H9 (cell line): ENCODE results near the gene DENND1A. TPM values are rescaled to one million over a fixed set of nuclear protein-coding genes. Genes with fewer than 3 reads are reported as not detected.

Source experiments
- DNase-seq: peaks from one replicate; pipeline ENCODE4 v3.0.0-alpha.2; 2017
- H2AFZ ChIP-seq: one replicate; pipeline ENCODE4 v1.6.1; 2013; ENCODE audit warnings: mild to moderate bottlenecking, low read length, control low read depth, moderate library complexity
- H2AK5ac ChIP-seq: 2 replicates; pipeline ENCODE4 v1.6.1; 2013; ENCODE audit warnings: low read length, control low read depth, mixed read lengths; ENCODE audit not compliant: insufficient read length
- H2BK120ac ChIP-seq: one replicate; pipeline ENCODE4 v1.6.1; 2013; ENCODE audit warnings: low read depth, mild to moderate bottlenecking, low read length, control low read depth, inconsistent platforms; ENCODE audit not compliant: poor library complexity, severe bottlenecking
- H2BK12ac ChIP-seq: 2 replicates; pipeline ENCODE4 v1.6.1; 2013; ENCODE audit warnings: low read length, control low read depth, mixed read lengths, low read depth; ENCODE audit not compliant: insufficient read length
- H2BK15ac ChIP-seq: 2 replicates; pipeline ENCODE4 v1.6.1; 2013; ENCODE audit warnings: low read depth, low read length, control low read depth
- H2BK20ac ChIP-seq: one replicate; pipeline ENCODE4 v1.6.1; 2013; ENCODE audit warnings: low read depth, mild to moderate bottlenecking, low read length, control low read depth, inconsistent platforms; ENCODE audit not compliant: poor library complexity, severe bottlenecking
- H2BK5ac ChIP-seq: 2 replicates; pipeline ENCODE4 v1.6.1; 2013; ENCODE audit warnings: low read length, control low read depth, mixed read lengths; ENCODE audit not compliant: insufficient read length
- H3K14ac ChIP-seq: 2 replicates; pipeline ENCODE4 v1.6.1; 2013; ENCODE audit warnings: low read length, control low read depth; ENCODE audit not compliant: insufficient read depth
- H3K18ac ChIP-seq: 2 replicates; pipeline ENCODE4 v1.6.1; 2013; ENCODE audit warnings: low read depth, mild to moderate bottlenecking, mixed read lengths, low read length, control low read depth; ENCODE audit not compliant: insufficient read length
- H3K23ac ChIP-seq: 2 replicates; pipeline ENCODE4 v1.6.1; 2013; ENCODE audit warnings: low read length, control low read depth, mixed read lengths, low read depth; ENCODE audit not compliant: insufficient read length
- H3K23me2 ChIP-seq: 2 replicates; pipeline ENCODE4 v1.6.1; 2013; ENCODE audit warnings: low read depth, mild to moderate bottlenecking, mixed read lengths, low read length, control low read depth; ENCODE audit not compliant: insufficient read length, poor library complexity, severe bottlenecking
- H3K27ac ChIP-seq: 2 replicates; pipeline ENCODE4 v1.5.1; 2013; ENCODE audit warnings: low read length, control low read depth, mixed read lengths, low read depth; ENCODE audit not compliant: insufficient read length
- H3K27me3 ChIP-seq: 2 replicates; pipeline ENCODE4 v1.6.1; 2013; ENCODE audit warnings: low read length, control low read depth, inconsistent platforms; ENCODE audit not compliant: insufficient read depth
- H3K4ac ChIP-seq: 2 replicates; pipeline ENCODE4 v1.6.1; 2013; ENCODE audit warnings: low read depth, mild to moderate bottlenecking, control low read depth, inconsistent platforms, low read length, moderate library complexity
- H3K4me1 ChIP-seq: 2 replicates; pipeline ENCODE4 v1.6.1; 2013; ENCODE audit warnings: low read length, control low read depth, inconsistent platforms; ENCODE audit not compliant: insufficient read depth
- H3K4me2 ChIP-seq: 2 replicates; pipeline ENCODE4 v1.6.1; 2013; ENCODE audit warnings: low read length, control low read depth, mixed read lengths; ENCODE audit not compliant: insufficient read length, insufficient read depth
- H3K56ac ChIP-seq: 2 replicates; pipeline ENCODE4 v1.6.1; 2013; ENCODE audit warnings: low read depth, mild to moderate bottlenecking, mixed read lengths, low read length, control low read depth; ENCODE audit not compliant: insufficient read length
- H3K79me1 ChIP-seq: 2 replicates; pipeline ENCODE4 v1.6.1; 2013; ENCODE audit warnings: low read depth, mild to moderate bottlenecking, moderate library complexity, low read length, control low read depth, inconsistent platforms; ENCODE audit not compliant: insufficient read depth, poor library complexity, severe bottlenecking
- H3K79me2 ChIP-seq: 2 replicates; pipeline ENCODE4 v1.6.1; 2013; ENCODE audit warnings: low read length, control low read depth, inconsistent platforms; ENCODE audit not compliant: insufficient read depth
- H3K9ac ChIP-seq: 2 replicates; pipeline ENCODE4 v1.6.1; 2013; ENCODE audit warnings: low read length, control low read depth, mixed read lengths; ENCODE audit not compliant: insufficient read length; ENCODE audit errors: extremely low read depth
- H3K9me3 ChIP-seq: one replicate; pipeline ENCODE4 v1.6.1; 2013; ENCODE audit warnings: low read depth, low read length, inconsistent platforms; ENCODE audit not compliant: control insufficient read depth
- H3T11ph ChIP-seq: one replicate; pipeline ENCODE4 v1.6.1; 2013; ENCODE audit warnings: mild to moderate bottlenecking, low read length, control low read depth, inconsistent platforms
- H4K20me1 ChIP-seq: one replicate; pipeline ENCODE4 v1.6.1; 2013; ENCODE audit not compliant: control insufficient read depth, insufficient read length, insufficient read depth
- H4K5ac ChIP-seq: 2 replicates; pipeline ENCODE4 v1.6.1; 2013; ENCODE audit warnings: low read depth, mild to moderate bottlenecking, mixed read lengths, low read length, control low read depth; ENCODE audit not compliant: insufficient read length
- H4K8ac ChIP-seq: replicated peaks from 2 replicates; pipeline ENCODE4 v1.6.1; 2013; ENCODE audit warnings: low read length, control low read depth, mixed read lengths, low read depth; ENCODE audit not compliant: insufficient read length
- H4K91ac ChIP-seq: 2 replicates; pipeline ENCODE4 v1.6.1; 2013; ENCODE audit warnings: low read depth, mild to moderate bottlenecking, moderate library complexity, mixed read lengths, low read length, control low read depth; ENCODE audit not compliant: insufficient read length
- H3K27ac Mint-ChIP-seq, 3 experiments: 2 replicates in 2 of 3; 3 replicates in 1 of 3; pipeline ENCODE4 v1.8.0; 2020 to 2021; ENCODE audit warnings: mixed read lengths in 3 of 3, mild to moderate bottlenecking in 1 of 3, moderate library complexity in 1 of 3
- H3K27me3 Mint-ChIP-seq: 2 replicates; pipeline ENCODE4 v1.8.0; 2021; ENCODE audit warnings: low read depth, mild to moderate bottlenecking, moderate library complexity, mixed read lengths
- H3K36me3 Mint-ChIP-seq, 3 experiments: 2 replicates in 2 of 3; 3 replicates in 1 of 3; pipeline ENCODE4 v1.8.0; 2020 to 2021; ENCODE audit warnings: low read depth in 3 of 3, mixed read lengths in 3 of 3; ENCODE audit not compliant: insufficient read depth in 1 of 3
- H3K4me1 Mint-ChIP-seq, 2 experiments: 2 replicates each; pipeline ENCODE4 v1.8.0; 2020; ENCODE audit warnings: mixed read lengths in 2 of 2
- H3K4me3 Mint-ChIP-seq, 2 experiments: 2 replicates in 1 of 2; 3 replicates in 1 of 2; pipeline ENCODE4 v1.8.0; 2020 to 2021; ENCODE audit warnings: mild to moderate bottlenecking in 2 of 2, mixed read lengths in 2 of 2, moderate library complexity in 1 of 2
- H3K9me3 Mint-ChIP-seq, 2 experiments: 2 replicates in 1 of 2; 3 replicates in 1 of 2; pipeline ENCODE4 v1.8.0; 2020; ENCODE audit warnings: mild to moderate bottlenecking in 2 of 2, mixed read lengths in 2 of 2, moderate library complexity in 1 of 2
- CTCF ChIP-seq: fragments of 200-600 bp; sonication (generic); conservative IDR thresholded peaks from 3 replicates; pipeline ENCODE4 v1.8.0; 2021; ENCODE audit warnings: antibody characterized with exemption, mild to moderate bottlenecking
- WGBS: extraction: QIAGEN DNeasy Blood & Tissue Kit; methylation state at CpG from one replicate; pipeline ENCODE4 v1.1.7; 2013; ENCODE audit warnings: missing lambda C conversion rate, low lambda C conversion rate, mixed read lengths; ENCODE audit not compliant: insufficient read length; ENCODE audit errors: extremely low coverage; 5-methylcytosine and 5-hydroxymethylcytosine counted together
- total RNA-seq: library from RNA; stranded (reverse); gene quantifications from 2 replicates; pipeline ENCODE4 v1.2.1, GENCODE V29; 2021

DENND1A gene
- total RNA-seq, 1 experiment from 2014 or later = 20.4 TPM

- H3K14ac ChIP-seq = no peak overlapping the region
- no peak overlapping the region for H3T11ph ChIP-seq
- no peaks in the 10 kb centered on the region for H3K36me3 Mint-ChIP-seq
- H2BK15ac ChIP-seq = no peak overlapping the region
- peaks cover 15% of the 10 kb centered on the region for H3K27me3 Mint-ChIP-seq
- no peaks in the 10 kb centered on the region for H3K4me1 ChIP-seq
- no peak overlapping the region for H2AFZ ChIP-seq
- no peak overlapping the region for H2AK5ac ChIP-seq
- H4K5ac ChIP-seq = no peak overlapping the region
- H3K18ac ChIP-seq = no peak overlapping the region
- H3K23me2 ChIP-seq = no peaks in the 10 kb centered on the region
- peaks cover 5 to 11% of the 10 kb centered on the region in 2 experiments for H3K4me1 Mint-ChIP-seq
- no peak for TF ChIP-seq CTCF
- peak overlapping the region; percentile 8 for H4K8ac ChIP-seq
- H3K4ac ChIP-seq = no peak overlapping the region
- H3K9ac ChIP-seq = no peak overlapping the region
- no peak overlapping the region for H3K4me2 ChIP-seq
- no peak overlapping the region for H3K27ac Mint-ChIP-seq
- H3K27ac ChIP-seq = no peak overlapping the region
- no peak overlapping the region for H4K91ac ChIP-seq
- H3K23ac ChIP-seq = no peak overlapping the region
- H2BK120ac ChIP-seq = no peak overlapping the region
- no peak overlapping the region for H2BK12ac ChIP-seq
- no peaks in the 10 kb centered on the region for H3K79me1 ChIP-seq
- H3K9me3 ChIP-seq = no peaks in the 10 kb centered on the region
- DNase-seq = no peak
- H3K79me2 ChIP-seq = no peaks in the 10 kb centered on the region
- peak overlapping the region; percentile 0 for H3K56ac ChIP-seq
- 100% methylated on average over 7 of the region's 12 CpGs for WGBS
- H4K20me1 ChIP-seq = no peaks in the 10 kb centered on the region
- no peak overlapping the region for H2BK20ac ChIP-seq
- no peaks in the 10 kb centered on the region for H3K27me3 ChIP-seq
- no peak overlapping the region for H2BK5ac ChIP-seq
- H3K9me3 Mint-ChIP-seq = no peaks in the 10 kb centered on the region
- H3K4me3 Mint-ChIP-seq = no peak overlapping the region
These were observed 582.5 kb downstream of the DENND1A start for GRCh38 chr9:123347289-123348060.
